Naive B cell (primary cell): ENCODE measurements around the gene FBN3. TPM values are rescaled to one million over a fixed set of nuclear protein-coding genes. Genes with fewer than 3 reads are reported as not detected.
"Not testable (repeated sequence)": the region's sequence is repeated elsewhere in the genome, so short reads cannot be mapped to it uniquely, and the experiment has no call there.

Experiments
- ATAC-seq, 2 donors: fragments of 150-1000 bp; cut with Tn5 transposase; 2 replicates each; pipeline ENCODE4 v1.10.0; 2021; ENCODE audit warnings: low read depth in 2 of 2, mild to moderate bottlenecking in 2 of 2, moderate library complexity in 2 of 2
- DNase-seq: peaks from one replicate; pipeline ENCODE4 v3.0.0; 2022
- H3K27ac Mint-ChIP-seq, 6 donors: one replicate each; pipeline ENCODE4 v1.8.0; 2020 to 2022; ENCODE audit warnings: mild to moderate bottlenecking in 6 of 6, mixed read lengths in 6 of 6, moderate library complexity in 5 of 6, inconsistent platforms in 2 of 6
- H3K27me3 Mint-ChIP-seq, 3 donors: one replicate each; pipeline ENCODE4 v1.8.0; 2021 to 2022; ENCODE audit warnings: mixed read lengths in 3 of 3, mild to moderate bottlenecking in 1 of 3
- H3K36me3 Mint-ChIP-seq, 2 donors: one replicate each; pipeline ENCODE4 v1.8.0; 2020 to 2022; ENCODE audit warnings: mixed read lengths in 2 of 2, inconsistent platforms in 1 of 2, mild to moderate bottlenecking in 1 of 2
- H3K4me1 Mint-ChIP-seq, 3 donors: one replicate each; pipeline ENCODE4 v1.8.0; 2020 to 2022; ENCODE audit warnings: mixed read lengths in 3 of 3, inconsistent platforms in 1 of 3, mild to moderate bottlenecking in 1 of 3, moderate library complexity in 1 of 3
- H3K4me3 Mint-ChIP-seq, 8 donors: one replicate each; pipeline ENCODE4 v1.8.0; 2020 to 2022; ENCODE audit warnings: mild to moderate bottlenecking in 8 of 8, mixed read lengths in 8 of 8, moderate library complexity in 8 of 8, inconsistent platforms in 2 of 8
- H3K9me3 Mint-ChIP-seq, 7 donors: one replicate each; pipeline ENCODE4 v1.8.0; 2020 to 2022; ENCODE audit warnings: mixed read lengths in 7 of 7, mild to moderate bottlenecking in 5 of 7, inconsistent platforms in 2 of 7, moderate library complexity in 1 of 7
- polyA plus RNA-seq, 6 donors: library from polyadenylated mRNA; unstranded; fragments of 300-500 nt; fragmentation: Illumina TruSeq; gene quantifications; one replicate each; pipeline ENCODE4 v1.2.3, GENCODE V29; 2021; ENCODE audit warnings: low read depth in 6 of 6

The FBN3 gene
- polyA plus RNA-seq, 6 donors from 2014 or later, result not detected

DNA sequence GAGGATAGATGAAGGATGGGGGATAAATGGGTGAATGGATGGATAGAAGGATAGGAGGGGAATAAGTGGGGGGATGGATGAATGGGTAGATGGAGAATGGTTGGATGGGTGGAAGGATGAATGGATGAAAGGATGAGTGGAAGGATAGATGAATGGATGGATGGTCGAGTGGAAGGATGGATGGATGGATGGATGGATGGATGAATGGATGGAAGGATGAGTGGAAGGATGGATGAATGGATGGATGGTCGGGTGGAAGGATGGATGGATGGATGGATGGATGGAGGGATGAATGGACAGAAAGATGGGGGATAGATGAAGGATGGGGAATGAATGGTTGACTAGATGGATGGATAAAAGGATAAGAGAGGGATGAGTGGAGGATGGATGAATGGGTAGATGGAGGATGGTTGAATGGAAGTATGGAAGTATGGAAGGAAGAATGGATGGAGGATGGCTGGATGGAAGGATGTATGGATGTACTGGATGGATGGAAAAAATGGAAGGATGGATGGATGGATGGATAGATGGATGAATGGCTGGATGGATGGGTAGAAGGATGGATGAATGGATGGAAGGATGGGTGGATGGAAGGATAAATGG lies 42.0 kb downstream of the FBN3 start:
- ATAC-seq (no peak), DNase-seq (no peak)
- peaks cover 0 to 8% (median 0%) of the 10 kb centered on the region in 7 donors for H3K9me3 Mint-ChIP-seq
- no peaks in the 10 kb centered on the region for H3K36me3 Mint-ChIP-seq
- no peak overlapping the region for H3K4me3 Mint-ChIP-seq
- no peak overlapping the region for H3K27ac Mint-ChIP-seq
- H3K4me1 Mint-ChIP-seq, result no peaks in the 10 kb centered on the region
- H3K27me3 Mint-ChIP-seq, result peaks cover 5 to 12% (median 9%) of the 10 kb centered on the region in 3 donors

DNA sequence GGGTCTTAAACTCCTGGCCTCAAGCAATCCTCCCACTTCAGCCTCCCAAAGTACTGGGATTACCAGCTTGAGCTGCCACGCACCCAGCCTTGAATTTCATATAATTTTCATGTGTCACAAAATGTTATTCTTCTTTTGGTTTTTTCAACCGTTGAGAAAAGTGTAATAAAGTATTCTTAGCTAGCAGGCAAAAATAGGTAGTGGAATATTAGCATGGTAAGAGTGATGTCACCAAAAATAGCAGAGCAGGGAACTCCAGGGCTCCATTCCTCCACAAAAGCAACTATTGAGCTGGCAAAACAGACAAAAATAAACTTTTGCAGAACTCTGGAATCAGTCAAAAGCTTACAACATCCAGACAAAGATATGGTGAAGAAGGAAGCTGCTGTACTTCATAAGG lies 43.9 kb downstream of the FBN3 start:
- no peak for ATAC-seq
- no peak overlapping the region for H3K4me3 Mint-ChIP-seq
- peaks cover 0 to 9% (median 0%) of the 10 kb centered on the region in 7 donors for H3K9me3 Mint-ChIP-seq

DNA sequence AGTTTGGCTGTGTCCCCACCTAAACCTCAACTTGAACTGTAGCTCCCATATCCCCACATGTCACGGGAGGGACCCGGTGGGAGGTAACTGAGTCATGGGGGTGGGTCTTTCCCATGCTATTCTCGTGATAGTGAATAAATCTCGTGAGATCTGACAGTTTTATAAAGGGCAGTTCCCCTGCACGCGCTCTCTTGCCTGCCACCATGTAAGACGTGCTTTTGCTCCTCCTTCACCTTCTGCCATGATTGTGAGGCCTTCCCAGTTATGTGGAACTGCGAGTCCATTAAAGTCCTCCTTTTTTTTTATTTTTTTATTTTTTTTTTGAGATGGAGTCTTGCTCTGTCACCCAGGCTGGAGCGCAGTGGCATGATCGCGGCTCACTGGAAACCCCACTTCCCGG lies 47.5 kb downstream of the FBN3 start:
- H3K27me3 Mint-ChIP-seq, result peaks cover 6 to 30% (median 20%) of the 10 kb centered on the region in 3 donors
- not testable (repeated sequence) for ATAC-seq, H3K36me3 Mint-ChIP-seq, H3K4me1 Mint-ChIP-seq, H3K27ac Mint-ChIP-seq, DNase-seq, H3K4me3 Mint-ChIP-seq
- H3K9me3 Mint-ChIP-seq, result peaks cover 0 to 23% (median 5%) of the 10 kb centered on the region in 7 donors

More for the DNA sequence above, 43.9 kb downstream of the FBN3 start:
- Mint-ChIP-seq H3K27ac (no peak overlapping the region), H3K27me3 (peaks cover 4 to 28% (median 18%) of the 10 kb centered on the region in 3 donors), H3K4me1 (no peaks in the 10 kb centered on the region), H3K36me3 (no peaks in the 10 kb centered on the region)
- DNase-seq, result no peak

DNA sequence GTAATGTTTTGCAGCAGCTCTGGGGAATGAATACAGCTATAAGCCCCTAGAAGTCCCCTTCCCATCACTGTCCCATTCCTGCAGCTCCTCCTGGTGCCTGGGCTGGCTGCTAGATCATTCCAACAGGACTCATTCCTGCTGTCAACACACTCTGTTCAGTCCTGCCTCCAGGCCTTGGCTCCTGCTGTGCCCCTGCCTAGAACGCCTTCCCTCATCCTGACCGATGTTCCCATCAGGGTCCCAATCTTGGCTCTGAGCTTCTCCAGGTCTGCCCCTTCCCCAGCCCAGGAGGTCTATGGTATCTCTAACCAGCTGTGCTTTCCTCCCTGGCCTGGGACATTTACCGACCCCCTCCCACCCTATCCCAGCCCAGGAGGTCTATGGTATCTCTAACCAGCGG lies 48.1 kb downstream of the FBN3 start:
- Mint-ChIP-seq H3K9me3 (peaks cover 0 to 29% (median 10%) of the 10 kb centered on the region in 7 donors), H3K36me3 (no peaks in the 10 kb centered on the region), H3K4me3 (no peak overlapping the region), H3K27me3 (peaks cover 6 to 35% (median 20%) of the 10 kb centered on the region in 3 donors), H3K4me1 (no peaks in the 10 kb centered on the region), H3K27ac (no peak overlapping the region)
- DNase-seq (no peak), ATAC-seq (no peak)

DNA sequence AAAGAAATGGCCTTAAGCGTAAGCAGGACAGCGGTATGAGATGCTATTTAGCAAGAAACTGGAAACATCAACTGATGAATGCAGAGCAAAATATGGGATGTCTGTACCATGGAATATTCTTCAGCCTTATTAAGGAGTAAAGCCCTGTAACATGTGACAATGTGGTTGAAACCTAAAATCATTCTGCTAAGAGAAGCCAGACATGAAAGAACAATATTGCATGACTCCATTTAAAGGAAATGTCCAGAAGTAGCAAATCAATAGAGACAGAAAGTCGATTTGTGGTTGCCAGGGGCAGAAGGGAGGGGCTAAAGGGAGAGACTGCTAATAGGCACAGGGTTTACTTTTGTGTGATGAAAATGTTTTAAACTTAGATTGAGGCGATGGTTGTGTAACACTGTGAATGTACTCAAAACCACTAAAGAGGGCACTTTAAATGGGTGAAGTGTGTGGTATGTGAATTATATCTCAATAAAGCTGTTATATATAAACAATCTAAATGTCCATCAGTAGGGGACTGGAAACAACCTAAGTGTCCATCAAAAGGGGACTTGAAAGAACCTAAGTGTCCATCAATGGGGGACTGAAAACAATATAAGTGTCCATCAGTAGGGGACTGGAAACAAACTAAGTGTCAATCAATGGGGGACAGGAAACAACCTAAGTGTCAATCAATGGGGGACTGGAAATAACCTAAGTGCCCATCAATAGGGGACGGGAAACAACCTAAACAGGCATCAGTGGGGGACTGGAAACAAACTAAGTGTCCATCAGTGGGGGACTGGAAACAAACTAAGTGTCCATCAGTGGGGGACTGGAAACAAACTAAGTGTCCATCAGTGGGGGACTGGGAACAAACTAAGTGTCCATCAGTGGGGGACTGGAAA lies 51.5 kb downstream of the FBN3 start:
- Mint-ChIP-seq H3K27me3 (peaks cover 6 to 33% (median 20%) of the 10 kb centered on the region in 3 donors), H3K36me3 (peaks cover 0 to 11% of the 10 kb centered on the region in 2 donors), H3K9me3 (peaks cover 12 to 55% (median 27%) of the 10 kb centered on the region in 7 donors), H3K4me1 (no peaks in the 10 kb centered on the region), H3K4me3 (no peak overlapping the region), H3K27ac (peak overlapping the region in 2 of 6 donors; percentile 4 to 51)
- DNase-seq, result no peak
- ATAC-seq, result no peak

DNA sequence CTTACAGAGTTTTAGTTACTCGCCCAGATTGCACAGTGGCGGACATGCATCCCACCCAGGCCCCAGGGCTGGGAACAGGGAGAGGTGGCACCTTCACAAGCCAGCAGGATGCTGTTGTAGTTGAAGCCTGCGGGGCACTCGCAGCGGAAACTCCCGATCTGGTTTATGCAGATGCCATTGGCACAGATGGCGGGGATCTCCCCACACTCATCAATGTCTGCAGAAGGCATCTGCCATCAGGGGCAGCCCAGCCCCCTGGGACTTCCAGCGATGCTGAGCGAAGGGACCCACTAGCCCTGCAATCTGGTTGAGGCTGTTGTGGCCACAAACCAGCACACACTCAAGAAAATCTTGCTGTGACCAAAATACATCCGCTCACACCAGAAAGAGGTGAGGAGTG lies 52.2 kb downstream of the FBN3 start:
- no peak for DNase-seq

DNA sequence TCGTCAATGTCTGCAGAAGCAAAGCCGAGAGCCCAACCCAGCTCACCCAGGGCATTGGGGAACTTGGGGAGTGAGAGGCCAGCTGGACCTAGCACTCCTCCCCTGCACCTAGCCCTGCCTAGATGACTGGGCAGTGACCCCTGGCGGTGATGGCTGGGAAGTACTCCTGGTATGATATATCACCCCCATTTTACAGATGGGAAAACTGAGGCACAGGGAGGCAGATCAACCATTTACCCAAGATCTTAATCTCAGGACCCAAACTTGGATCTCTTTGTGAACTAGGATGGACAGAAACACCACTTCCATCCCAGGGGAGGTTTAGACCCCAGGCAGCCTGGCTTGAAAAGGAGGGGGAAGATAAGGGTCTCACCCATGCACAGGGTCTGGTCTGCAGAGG lies 53.3 kb downstream of the FBN3 start:
- no peaks in the 10 kb centered on the region for H3K4me1 Mint-ChIP-seq
- H3K27ac Mint-ChIP-seq, result no peak overlapping the region
- peaks cover 0 to 11% of the 10 kb centered on the region in 2 donors for H3K36me3 Mint-ChIP-seq
- H3K27me3 Mint-ChIP-seq, result peaks cover 3 to 25% (median 6%) of the 10 kb centered on the region in 3 donors
- peaks cover 12 to 55% (median 27%) of the 10 kb centered on the region in 7 donors for H3K9me3 Mint-ChIP-seq
- no peak overlapping the region for H3K4me3 Mint-ChIP-seq
- ATAC-seq (no peak), DNase-seq (no peak)

More for the DNA sequence above, 52.2 kb downstream of the FBN3 start:
- peak overlapping the region in 1 of 6 donors; percentile 51 for H3K27ac Mint-ChIP-seq
- H3K4me3 Mint-ChIP-seq, result no peak overlapping the region
- peaks cover 6 to 33% (median 14%) of the 10 kb centered on the region in 3 donors for H3K27me3 Mint-ChIP-seq
- H3K9me3 Mint-ChIP-seq, result peaks cover 12 to 55% (median 27%) of the 10 kb centered on the region in 7 donors
- ATAC-seq, result no peak
- peaks cover 0 to 11% of the 10 kb centered on the region in 2 donors for H3K36me3 Mint-ChIP-seq
- no peaks in the 10 kb centered on the region for H3K4me1 Mint-ChIP-seq

DNA sequence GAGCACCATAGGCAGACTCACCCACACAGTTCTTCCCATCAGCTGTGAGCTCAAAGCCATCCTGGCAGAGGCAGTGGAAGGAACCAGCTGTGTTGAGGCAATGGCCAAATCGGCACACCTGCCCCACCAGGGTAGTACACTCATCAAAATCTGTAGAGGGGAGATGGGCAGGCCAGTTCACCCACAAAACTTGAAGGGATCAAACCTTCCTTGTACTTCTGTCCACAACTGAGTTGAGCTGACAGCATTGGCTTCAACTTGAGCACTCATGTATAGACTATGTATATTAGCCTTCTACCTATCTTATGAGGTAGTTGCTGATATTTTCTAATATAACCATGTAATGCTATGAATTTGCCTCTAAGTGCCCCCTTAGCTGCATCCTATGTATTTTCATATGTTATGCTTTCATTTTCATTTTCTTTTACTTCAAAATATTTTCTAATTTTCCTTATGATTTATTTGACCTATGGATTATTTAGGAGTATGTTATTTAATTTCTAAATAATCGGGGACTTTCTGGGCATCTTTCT lies 54.0 kb downstream of the FBN3 start:
- H3K9me3 Mint-ChIP-seq, result peaks cover 12 to 55% (median 27%) of the 10 kb centered on the region in 7 donors
- no peaks in the 10 kb centered on the region for H3K4me1 Mint-ChIP-seq
- ATAC-seq (no peak), DNase-seq (no peak)
- peaks cover 0 to 25% (median 6%) of the 10 kb centered on the region in 3 donors for H3K27me3 Mint-ChIP-seq
- peaks cover 0 to 11% of the 10 kb centered on the region in 2 donors for H3K36me3 Mint-ChIP-seq
- no peak overlapping the region for H3K4me3 Mint-ChIP-seq
- no peak overlapping the region for H3K27ac Mint-ChIP-seq

DNA sequence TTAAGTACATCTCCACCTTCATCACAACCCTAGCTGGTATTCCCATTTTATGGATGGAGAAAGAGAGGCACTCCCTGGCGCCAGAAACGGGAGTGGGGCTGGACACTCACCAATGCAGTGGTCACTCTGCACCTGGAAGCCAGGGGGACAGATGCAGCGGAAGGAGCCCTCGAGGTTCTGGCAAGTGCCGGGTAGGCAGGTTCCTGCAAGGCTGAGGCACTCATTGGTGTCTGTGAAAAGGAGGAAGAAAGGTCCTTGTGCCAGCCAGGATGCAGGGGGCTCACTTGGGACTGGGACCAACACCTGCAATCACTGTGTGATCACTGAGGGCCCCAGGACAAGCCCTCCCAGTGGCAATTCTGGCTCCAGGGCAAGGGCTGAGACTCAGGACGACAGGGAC lies 55.1 kb downstream of the FBN3 start:
- peaks cover 12 to 55% (median 31%) of the 10 kb centered on the region in 7 donors for H3K9me3 Mint-ChIP-seq
- H3K27ac Mint-ChIP-seq, result no peak overlapping the region
- peaks cover 0 to 11% of the 10 kb centered on the region in 2 donors for H3K36me3 Mint-ChIP-seq
- H3K4me1 Mint-ChIP-seq, result no peaks in the 10 kb centered on the region
- peaks cover 0 to 25% (median 6%) of the 10 kb centered on the region in 3 donors for H3K27me3 Mint-ChIP-seq
- DNase-seq (no peak), ATAC-seq (no peak)
- H3K4me3 Mint-ChIP-seq, result no peak overlapping the region

DNA sequence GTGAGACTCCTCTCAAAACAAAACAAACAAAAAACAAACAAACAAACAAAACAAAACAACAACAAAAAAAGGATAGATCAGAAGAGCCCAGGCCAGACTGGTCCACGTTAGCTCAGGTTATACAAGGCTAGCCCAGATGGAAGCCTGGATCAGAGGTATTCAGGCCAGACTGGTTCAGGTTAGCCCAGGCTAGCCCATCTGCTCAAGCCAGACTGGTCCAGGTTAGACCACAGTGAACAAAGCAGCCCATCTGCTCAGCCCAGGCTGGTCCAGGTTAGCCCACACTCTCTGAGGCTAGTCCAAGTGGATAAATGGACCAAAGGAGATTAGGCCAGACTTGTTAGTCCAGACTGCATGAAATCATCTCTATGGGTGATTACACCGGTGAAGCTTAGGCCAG lies 55.7 kb downstream of the FBN3 start:
- Mint-ChIP-seq H3K4me1 (no peaks in the 10 kb centered on the region), H3K36me3 (peaks cover 0 to 11% of the 10 kb centered on the region in 2 donors), H3K9me3 (peaks cover 12 to 50% (median 31%) of the 10 kb centered on the region in 7 donors), H3K27ac (no peak overlapping the region), H3K4me3 (no peak overlapping the region), H3K27me3 (peaks cover 0 to 21% (median 6%) of the 10 kb centered on the region in 3 donors)
- DNase-seq (no peak), ATAC-seq (no peak)

DNA sequence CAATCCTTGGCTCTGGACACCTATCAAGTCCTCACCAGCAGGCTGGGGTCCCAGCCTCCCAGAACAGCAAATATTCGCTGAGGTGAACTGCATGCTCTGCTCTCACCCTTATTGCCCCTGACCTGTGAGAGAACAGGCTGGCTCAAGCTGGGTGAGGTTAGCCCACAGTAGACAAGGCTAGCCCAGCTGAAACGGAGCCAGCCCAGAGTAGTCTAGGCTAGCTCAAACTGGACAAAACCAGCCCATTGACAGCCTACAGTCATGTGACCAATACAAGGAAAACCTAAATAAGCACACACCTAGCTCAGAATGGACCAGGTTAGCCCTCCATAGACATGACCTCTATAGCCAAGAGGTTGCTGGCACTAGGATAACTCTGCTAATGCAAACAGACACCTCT lies 58.4 kb downstream of the FBN3 start:
- Mint-ChIP-seq H3K4me3 (no peak overlapping the region), H3K36me3 (peaks cover 0 to 11% of the 10 kb centered on the region in 2 donors), H3K27me3 (no peaks in the 10 kb centered on the region), H3K27ac (no peak overlapping the region), H3K9me3 (peaks cover 11 to 22% (median 20%) of the 10 kb centered on the region in 7 donors), H3K4me1 (no peaks in the 10 kb centered on the region)
- ATAC-seq (no peak), DNase-seq (no peak)

DNA sequence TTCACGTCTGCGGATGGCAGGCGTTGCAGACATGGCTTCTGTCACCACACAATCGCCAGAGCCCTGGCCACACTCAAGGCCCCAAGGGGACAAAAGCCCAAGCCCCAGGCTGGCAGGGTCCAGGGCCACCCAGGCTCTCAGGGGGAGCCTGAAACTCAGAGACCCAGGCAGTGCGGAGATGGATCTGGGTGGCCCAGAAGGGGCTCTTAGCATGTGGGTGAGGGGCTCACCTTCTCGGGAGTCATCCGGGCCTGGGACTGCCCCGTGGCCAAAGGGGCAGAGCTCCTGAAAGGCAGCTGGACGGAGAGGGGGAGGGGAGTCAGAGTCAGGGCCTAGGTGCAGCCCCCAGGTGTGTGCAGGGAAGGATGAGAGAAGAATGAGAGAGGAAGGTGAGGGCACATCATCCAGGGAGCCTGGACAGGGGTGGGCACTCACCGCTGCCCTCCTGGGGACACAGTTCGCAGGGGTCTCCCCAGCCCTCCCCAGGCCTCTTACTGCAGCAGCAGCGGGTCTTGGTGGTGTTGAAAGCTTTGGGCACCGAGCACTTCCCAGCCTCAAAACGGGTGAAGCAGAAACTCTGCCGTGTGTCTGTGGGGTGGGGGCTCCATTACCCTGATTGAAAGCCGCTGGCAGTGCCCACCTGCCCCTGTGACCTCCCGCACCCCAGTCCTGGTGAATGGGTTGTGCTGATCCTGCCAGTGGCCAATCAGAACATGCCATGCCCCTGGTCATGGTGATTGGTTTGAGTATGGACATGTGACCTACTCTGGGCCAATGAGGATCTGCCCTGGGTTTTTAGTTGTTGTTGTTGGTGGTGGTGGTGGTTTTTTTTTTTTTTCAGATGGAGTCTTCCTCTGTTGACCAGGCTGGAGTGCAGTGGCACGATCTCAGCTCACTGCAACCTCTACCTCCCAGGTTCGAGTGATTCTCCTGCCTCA lies 59.5 kb downstream of the FBN3 start:
- no peak overlapping the region for H3K4me3 Mint-ChIP-seq
- no peak for DNase-seq
- ATAC-seq, result no peak
- H3K9me3 Mint-ChIP-seq, result peaks cover 11 to 16% (median 11%) of the 10 kb centered on the region in 7 donors
- H3K36me3 Mint-ChIP-seq, result peaks cover 0 to 11% of the 10 kb centered on the region in 2 donors
- H3K4me1 Mint-ChIP-seq, result no peaks in the 10 kb centered on the region
- no peaks in the 10 kb centered on the region for H3K27me3 Mint-ChIP-seq
- H3K27ac Mint-ChIP-seq, result peak overlapping the region in 1 of 6 donors; percentile 21
